ENCODE measurements around the gene BANK1.

The BANK1 gene

GRCh38 chr4:101855239-101855638, 64.7 kb downstream of the BANK1 start:
- H3K9me3 ChIP-seq, result no peaks in the 10 kb centered on the region; the same call in 1 of the 2 replicates
- TF ChIP-seq CTCF (IDR thresholded peaks at IDR 0.05; ENCODE audit: low read depth, low read length), result no peak
- H3K27me3 ChIP-seq, result no peaks in the 10 kb centered on the region
- no peaks in the 10 kb centered on the region for H3K36me3 ChIP-seq
- H3K4me1 ChIP-seq, result no peaks in the 10 kb centered on the region
- no peak overlapping the region for H3K4me3 ChIP-seq (ENCODE audit: low read depth, low read length)
- no peak for DNase-seq

GRCh38 chr4:101856149-101856548, 65.6 kb downstream of the BANK1 start:
- no peak overlapping the region for H3K4me3 ChIP-seq (ENCODE audit: low read depth, low read length)

GRCh38 chr4:101857176-101857575, 66.6 kb downstream of the BANK1 start:
- Histone ChIP-seq H3K36me3 (no peaks in the 10 kb centered on the region), H3K9me3 (no peaks in the 10 kb centered on the region; the same call in 1 of the 2 replicates), H3K4me1 (no peaks in the 10 kb centered on the region), H3K4me3 (ENCODE audit: low read depth, low read length) (no peak overlapping the region), H3K27me3 (no peaks in the 10 kb centered on the region)
- no peak for DNase-seq
- TF ChIP-seq CTCF (IDR thresholded peaks at IDR 0.05; ENCODE audit: low read depth, low read length), result no peak

More at GRCh38 chr4:101856149-101856548, 65.6 kb downstream of the BANK1 start:
- TF ChIP-seq CTCF (IDR thresholded peaks at IDR 0.05; ENCODE audit: low read depth, low read length), result no peak
- Histone ChIP-seq H3K36me3 (no peaks in the 10 kb centered on the region), H3K4me1 (no peaks in the 10 kb centered on the region), H3K27me3 (no peaks in the 10 kb centered on the region), H3K9me3 (no peaks in the 10 kb centered on the region; the same call in 1 of the 2 replicates)
- DNase-seq, result no peak

- Histone ChIP-seq H3K9me3 (no peaks in the 10 kb centered on the region; the same call in 1 of the 2 replicates), H3K27me3 (no peaks in the 10 kb centered on the region), H3K36me3 (no peaks in the 10 kb centered on the region), H3K4me1 (no peaks in the 10 kb centered on the region), H3K4me3 (ENCODE audit: low read depth, low read length) (no peak overlapping the region)
- TF ChIP-seq CTCF (IDR thresholded peaks at IDR 0.05; ENCODE audit: low read depth, low read length), result no peak
- DNase-seq, result no peak
Measured at GRCh38 chr4:101858641-101859040, 68.1 kb downstream of the BANK1 start.

- H3K27me3 ChIP-seq, result no peaks in the 10 kb centered on the region
- no peaks in the 10 kb centered on the region for H3K36me3 ChIP-seq
- no peaks in the 10 kb centered on the region for H3K9me3 ChIP-seq
- no peak for DNase-seq
- H3K4me3 ChIP-seq (ENCODE audit: low read depth, low read length), result no peak overlapping the region
- TF ChIP-seq CTCF (IDR thresholded peaks at IDR 0.05; ENCODE audit: low read depth, low read length), result no peak
- no peaks in the 10 kb centered on the region for H3K4me1 ChIP-seq
Measured at GRCh38 chr4:101862595-101862994, 72.1 kb downstream of the BANK1 start.

- Histone ChIP-seq H3K9me3 (no peaks in the 10 kb centered on the region), H3K4me1 (no peaks in the 10 kb centered on the region), H3K27me3 (no peaks in the 10 kb centered on the region), H3K36me3 (no peaks in the 10 kb centered on the region), H3K4me3 (ENCODE audit: low read depth, low read length) (no peak overlapping the region)
- no peak for TF ChIP-seq CTCF (IDR thresholded peaks at IDR 0.05; ENCODE audit: low read depth, low read length)
- DNase-seq, result no peak
Measured at GRCh38 chr4:101864660-101865059, 74.1 kb downstream of the BANK1 start.
